Stimulated activated naive CD4-positive, alpha-beta T cell treated with Interleukin-2 at 50 U/mL for 16 hours (primary cell): ENCODE data around the gene STX8.
"Not testable (repeated sequence)": the region's sequence is repeated elsewhere in the genome, so short reads cannot be mapped to it uniquely, and the experiment has no call there.

Experiments
- DNase-seq: peaks from one replicate; lab custom pipeline; 2025; lab: John Stamatoyannopoulos, UW

STX8 gene

DNA sequence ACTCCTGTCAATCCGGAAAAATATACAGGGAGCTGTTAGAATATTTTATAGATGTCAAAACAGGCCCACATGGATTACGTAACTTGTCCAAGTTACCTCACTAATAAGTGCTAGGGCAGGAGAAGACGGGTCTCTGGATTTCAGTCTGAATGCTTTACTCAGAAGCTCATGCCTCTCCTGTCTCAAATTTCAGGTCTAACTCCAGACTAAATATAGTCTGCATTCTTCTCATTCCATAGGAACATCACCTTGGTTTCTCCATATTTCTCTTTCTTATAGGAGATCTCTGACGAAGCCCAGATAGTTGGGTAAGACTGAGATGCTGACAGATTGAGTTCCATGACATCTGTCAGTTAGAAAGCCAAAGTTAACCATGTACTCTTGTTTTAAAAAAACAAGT, 174.2 kb downstream of the STX8 start:
- DNase-seq: no peak

DNA sequence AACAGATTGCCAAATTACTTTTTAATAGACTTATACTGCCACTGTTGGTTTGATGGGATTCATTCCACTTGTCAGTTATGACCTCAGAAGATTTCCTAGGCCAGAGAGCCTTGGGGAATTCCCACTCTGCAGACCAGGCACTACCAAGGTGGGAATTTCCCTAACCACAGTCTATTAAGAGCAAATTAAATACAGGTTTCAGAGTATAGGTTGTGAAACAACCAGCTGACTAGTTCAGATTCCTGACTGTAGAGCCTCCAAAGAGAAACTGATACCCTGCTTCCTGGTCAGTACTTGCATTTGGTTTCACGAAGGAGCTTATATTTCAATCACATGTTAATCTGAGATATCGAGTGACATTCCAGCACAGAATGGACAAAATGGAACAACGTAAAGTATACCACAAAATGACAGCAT, 186.5 kb downstream of the STX8 start:
- DNase-seq: peak; percentile 4

DNA sequence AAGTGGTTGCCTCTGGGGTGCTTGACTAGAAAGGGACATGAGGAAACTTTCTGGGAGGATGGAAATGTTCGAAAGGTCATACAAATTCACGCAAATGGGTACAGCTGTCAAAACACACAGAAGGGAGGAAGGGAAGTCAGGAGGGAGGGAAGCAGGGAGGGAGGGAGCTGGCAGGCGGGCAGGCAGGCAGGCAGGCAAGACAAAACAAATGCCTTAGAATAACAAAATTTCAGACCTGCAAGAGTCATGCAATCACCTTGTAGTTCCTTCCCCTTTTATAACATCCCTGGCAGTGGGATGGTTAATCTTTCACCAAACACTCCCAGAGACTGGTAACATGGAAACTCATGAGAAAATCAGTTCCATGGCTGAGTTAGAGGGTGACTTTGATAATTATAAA, 189.2 kb downstream of the STX8 start:
- DNase-seq: no peak

DNA sequence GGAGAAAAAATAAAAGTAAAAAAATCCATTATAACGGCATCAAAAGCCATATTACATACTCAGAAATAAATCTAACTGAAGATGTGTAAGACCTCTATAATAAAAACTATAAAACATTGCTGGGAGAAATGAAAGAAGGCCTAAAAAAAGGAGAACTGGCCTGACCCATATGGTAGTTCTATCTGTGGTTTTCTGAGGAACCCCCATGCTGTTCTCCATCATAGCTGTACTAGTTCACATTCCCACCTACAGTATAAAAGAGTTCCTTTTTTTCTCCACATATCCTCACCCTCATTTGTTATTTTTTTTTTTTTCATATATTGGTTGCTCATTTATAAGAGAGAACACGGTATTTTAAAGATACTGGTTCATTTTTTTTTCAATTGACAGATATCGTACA, 191.8 kb downstream of the STX8 start:
- no peak for DNase-seq

DNA sequence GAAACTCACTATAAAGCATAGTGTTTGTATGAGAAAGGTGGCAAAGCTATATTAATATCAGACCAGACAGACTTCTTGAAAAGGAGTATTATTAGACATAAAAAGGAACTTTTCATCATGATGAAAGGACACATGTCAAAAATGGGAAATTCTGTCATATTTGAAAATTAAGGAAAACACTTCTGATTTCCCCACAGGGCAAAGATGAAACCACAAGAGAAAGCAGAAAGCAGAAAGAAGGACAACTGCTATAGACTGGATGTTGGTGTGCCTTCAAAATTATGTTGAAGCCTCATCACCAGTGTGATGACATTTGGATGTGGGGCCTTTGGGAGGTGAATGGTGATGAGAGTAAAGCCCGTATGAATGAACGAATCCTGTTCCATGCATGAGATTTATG, 193.0 kb downstream of the STX8 start:
- DNase-seq: no peak

DNA sequence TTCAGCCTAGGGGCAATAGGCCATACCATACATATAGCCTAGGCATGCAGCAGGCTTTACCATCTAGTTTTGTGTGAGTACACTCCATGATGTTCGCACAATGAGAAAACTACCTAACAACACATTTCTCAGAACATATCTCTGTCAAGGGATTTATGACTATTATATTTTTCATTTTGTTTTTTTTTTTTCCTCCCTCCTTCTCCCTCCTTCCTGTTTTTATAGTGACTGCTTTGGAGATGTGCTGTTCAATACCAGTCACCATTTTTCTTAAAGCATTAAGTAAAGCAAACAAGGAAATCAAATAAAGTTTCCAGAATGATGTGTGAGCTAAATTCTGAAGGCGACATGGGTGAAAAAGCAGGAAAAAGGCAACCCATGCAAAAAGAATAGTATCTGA, 194.6 kb downstream of the STX8 start:
- DNase-seq: no peak

DNA sequence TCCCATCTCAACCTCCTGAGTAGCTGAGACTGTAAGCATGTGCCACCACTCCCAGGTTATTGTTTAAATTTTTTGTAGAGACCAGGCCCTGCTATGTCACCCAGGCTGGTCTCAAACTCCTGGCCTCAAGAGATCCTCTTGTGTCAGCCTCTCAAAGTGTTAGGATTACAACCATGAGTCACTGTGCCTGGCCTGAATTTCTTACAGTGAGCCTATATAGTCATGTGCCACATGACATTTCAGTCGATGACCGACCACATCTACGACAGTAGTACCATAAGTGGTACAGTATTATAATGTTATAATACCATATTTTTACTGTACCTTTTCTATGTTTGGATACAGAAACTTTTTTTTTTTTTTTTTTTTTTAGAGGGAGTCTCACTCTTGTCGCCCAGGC, 195.3 kb downstream of the STX8 start:
- DNase-seq: no peak

DNA sequence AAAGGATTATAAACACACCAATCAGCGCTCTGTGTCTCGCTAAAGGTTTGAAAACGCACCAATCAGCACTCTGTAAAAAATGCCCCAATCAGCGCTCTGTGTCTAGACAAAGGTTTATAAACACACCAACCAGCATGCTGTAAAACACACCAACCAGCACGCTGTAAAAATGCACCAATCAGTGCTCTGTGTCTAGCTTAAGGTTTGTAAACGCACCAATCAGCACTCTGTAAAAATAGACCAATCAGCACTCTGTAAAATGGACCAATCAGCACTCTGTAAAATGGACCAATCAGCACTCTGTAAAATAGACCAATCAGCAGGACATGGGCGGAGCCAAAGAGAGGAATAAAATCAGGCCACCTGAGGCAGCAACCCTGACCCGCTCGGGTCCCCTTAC, 199.4 kb downstream of the STX8 start:
- not testable (repeated sequence) for DNase-seq

DNA sequence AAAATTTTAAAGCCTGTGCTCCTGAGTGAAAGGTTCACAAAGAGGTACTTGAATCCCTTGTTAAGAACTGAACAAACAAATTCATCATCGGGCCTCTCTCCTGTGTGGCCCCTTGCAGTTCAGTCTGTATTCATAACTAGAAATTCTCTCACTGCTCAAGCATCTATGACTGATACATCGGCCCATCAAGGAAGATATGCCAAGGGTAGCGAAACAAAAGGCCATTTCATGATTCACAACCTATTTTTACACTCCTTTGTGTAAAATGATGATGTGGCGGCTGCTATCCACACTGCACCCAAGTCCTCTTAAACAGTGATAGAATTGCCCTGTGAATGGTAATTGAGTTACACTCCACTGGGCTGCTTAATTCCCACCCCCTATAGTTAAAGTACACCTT, 204.6 kb downstream of the STX8 start:
- DNase-seq: no peak

DNA sequence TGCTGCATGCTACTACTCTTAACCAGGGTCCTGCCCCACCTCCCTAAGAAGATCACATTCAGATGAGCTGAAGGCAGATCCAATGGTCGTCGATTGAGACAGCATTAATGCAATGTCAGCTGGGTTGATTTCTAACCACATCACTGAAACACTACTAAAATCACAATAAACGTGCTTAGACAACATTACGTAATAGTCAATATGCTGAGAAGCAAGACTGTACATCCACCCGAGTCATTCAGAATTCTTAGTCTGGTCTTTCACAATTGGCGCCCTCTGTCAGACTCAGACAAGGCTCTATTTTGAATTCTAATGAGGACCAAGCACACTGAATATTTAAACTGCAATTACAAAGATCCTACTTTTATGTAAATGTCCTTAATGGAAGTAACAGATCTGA, 205.2 kb downstream of the STX8 start:
- DNase-seq: no peak

DNA sequence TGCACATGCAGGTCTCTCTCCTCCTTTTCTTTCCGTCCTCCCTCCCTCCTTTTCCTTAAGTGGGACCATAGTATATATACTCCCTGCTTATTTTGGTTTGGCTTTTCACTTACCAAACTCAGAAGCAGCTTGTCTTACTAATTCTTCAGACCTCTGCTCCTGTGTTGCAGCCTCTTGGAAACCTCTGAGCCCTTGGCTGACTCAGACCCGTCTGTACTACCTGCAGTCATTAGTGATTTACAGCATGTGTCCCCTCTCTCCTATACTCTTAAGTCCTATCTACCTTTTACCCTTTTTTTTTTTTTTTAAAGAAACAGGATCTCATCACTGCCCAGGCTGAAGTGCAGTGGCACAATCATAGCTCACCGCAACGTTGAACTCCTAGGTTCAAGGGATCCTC, 207.0 kb downstream of the STX8 start:
- no peak for DNase-seq

DNA sequence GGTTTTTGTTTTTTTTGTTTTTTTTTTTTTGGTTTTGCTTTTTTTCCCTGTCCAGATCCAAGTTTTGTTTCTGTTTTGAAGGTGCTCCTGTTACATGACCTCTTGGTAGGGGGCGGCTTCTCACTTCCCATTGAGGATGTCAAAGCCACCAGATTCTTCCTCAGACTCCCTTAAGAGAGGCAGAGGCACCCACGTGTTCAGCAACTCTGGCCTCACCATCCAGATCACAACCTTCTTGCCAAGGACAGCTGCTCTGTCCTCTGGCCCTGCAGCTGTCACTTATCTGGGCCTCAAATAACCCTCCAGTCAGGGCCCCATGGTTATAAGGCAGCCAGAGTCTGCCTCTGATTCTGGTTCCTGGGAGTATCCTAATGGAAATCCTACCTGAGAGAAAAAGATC, 208.5 kb downstream of the STX8 start:
- DNase-seq: no peak

DNA sequence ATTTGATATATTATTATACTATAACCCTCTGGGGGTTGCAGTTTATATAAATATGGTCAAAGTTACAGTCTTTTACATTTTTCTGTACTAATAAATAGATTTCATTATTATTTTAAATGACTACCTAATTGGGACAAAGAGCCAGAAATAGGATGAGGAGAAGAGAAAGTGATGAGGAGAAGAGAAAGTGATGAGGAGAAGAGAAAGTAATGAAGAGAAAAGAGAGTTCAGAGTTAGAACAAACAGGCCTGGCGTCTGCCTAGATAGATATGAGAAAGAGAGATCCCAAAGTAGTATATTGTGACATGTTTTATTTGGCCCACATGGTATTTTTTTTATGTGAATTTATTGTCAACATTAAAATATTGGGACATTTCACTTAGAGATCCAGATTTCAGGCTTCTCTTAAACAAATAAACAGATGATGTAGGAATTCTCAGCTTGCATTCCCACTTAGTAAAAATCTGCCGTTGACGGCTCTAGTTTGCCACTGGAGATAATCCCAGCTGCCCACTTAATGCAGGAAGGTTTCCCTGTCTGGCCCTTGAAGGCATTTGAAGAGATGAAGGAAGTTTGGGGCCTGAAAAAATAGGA, 210.7 kb downstream of the STX8 start:
- DNase-seq: no peak

DNA sequence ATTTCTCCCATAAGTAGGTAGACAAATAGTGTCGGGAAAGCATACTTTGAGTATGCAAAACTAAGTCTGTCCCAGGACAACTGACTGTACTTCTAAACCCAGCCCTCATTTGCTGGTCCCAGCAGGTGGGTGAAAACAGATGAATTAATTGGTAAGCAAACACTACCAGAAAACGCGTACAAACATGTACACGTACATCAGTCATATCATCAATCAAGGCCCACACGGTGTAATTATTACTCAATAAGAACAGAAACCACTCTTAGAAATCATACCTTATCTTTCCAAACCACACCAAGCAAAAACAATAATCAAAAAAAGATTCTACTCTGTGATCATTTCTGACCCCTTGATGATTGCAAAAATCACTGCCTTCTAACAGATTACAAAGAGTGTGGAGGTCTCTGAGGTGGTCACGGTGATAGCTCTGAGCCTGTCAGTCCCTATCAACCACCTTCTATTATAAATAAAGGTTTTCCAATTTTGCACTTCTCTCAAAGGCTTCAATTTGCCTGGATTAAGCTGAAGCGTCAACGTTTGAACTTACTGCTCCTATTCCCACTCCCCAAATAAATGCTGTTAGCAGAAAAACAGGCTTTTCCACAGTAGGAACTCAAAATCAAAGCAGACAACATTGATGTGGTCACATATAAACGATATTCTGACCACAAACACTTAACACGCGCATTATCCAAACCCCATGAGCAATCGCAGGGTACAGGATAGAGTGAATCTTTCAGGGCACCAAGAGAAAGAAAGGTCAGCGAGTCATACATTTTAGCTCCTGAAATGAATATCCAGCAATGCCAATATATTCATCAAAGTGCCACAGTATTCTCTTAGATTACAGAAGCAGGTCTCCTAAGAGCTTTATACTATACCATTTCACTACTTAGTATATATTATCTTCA, 211.9 kb downstream of the STX8 start:
- no peak for DNase-seq

DNA sequence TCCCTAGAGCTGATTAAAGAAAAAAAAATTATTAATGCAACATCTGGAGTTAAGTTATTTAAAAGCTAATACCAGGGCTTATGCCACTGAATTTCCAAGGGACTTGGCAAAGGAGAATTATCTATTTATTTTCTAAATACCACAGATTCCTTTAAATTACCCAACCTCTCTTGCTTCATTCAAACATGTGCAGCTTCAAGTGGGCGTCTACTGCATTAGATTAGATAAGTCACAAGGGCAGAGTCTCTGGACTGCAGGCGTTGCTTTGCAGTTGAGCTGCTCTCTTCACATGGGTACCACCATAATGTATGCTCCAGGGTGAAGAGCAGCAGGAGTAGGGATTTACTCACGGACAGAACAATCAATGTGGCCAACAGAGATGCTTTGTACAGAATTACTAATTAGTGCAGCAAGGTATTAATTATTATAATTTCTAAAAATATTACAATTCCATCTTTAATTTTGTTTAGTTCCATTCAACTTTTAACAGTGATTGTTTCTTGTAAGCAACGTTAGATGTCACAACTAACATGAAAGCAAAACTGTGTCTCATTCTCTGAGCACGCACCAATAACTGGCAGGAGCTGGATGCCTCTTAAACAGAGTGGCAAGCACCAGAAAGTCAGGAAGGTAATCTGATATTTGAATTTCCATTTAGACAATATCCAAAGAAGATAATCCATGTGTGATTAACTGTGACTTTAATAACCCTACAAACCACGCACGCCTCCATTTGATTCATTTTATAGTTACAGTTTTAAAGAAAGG, 214.2 kb downstream of the STX8 start:
- no peak for DNase-seq

DNA sequence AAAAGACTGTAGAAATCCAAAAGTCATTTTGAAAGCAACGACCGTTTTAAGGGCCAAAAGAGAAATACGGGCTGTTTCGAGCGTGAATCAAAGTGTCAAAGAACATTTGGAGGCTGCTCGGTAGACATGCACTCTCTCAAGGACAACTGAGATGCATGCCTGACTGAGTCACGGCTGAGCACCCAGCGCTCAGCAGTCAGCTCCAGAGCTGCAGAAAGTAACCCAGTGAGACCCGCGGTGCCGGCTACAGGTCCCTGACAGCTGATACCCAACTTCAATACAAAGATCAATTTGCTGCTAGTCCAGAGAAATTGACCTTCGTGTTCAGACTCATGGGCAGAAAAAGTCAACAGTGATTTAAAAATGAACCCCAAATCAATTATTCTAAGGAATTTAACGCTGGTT, 214.9 kb downstream of the STX8 start:
- DNase-seq: no peak

DNA sequence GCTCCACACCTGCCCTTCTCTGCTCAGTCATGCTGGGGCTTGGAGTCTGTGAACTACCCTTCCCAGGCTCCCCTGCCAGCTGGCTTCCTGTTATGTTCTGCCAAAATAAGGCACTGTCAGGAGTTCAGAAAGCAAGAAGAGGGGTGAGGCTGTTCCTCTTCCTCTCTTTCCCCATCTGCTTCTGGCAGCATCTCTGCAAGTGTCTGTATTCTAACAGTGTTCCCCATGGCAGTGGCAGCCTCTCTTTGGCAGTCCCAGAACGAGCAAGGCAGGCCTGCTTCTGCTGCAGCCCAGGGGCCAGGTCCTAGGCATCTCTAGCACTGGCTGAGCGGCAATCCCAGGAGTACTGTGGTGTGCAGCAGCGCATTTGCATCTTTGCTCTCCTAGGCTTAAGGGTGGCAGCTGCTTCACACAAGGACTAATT, 219.1 kb downstream of the STX8 start:
- no peak for DNase-seq

DNA sequence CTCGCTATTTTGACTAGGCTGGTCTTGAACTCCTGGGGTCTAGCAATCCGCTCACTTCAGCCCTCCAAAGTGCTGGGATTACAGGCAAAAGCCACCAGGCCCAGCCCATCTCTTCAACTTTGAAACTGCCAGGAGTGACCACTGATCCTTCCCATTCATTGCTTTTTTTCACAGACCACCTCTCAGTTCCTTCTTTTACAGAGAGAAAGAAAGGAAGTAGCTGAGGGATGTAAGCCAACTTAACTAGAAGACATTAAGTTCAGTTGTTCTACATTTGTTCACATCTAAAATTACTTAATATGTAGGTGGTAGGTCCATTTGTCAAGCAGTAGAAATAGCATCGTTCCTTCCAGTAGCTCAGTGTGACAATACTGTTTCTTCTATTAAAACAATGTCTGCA, 219.8 kb downstream of the STX8 start:
- DNase-seq: no peak

DNA sequence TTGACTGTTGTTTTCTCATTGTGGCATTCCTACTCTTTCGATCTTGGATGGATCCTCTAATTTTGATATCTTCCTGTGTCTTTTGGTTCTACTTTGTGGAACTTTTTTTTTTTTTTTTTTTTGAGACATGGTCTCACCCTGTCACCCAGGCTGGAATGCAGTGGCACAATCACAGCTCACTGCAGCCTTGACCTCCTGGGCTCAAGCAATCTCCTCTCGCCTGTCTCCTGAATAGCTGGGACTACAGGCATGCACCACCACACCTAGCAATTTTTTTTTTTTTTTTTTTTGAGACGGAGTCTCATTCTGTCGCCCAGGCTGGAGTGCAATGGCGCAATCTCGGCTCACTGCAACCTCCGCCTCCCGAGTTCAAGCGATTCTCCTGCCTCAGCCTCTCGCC, 220.4 kb downstream of the STX8 start:
- not testable (repeated sequence) for DNase-seq

DNA sequence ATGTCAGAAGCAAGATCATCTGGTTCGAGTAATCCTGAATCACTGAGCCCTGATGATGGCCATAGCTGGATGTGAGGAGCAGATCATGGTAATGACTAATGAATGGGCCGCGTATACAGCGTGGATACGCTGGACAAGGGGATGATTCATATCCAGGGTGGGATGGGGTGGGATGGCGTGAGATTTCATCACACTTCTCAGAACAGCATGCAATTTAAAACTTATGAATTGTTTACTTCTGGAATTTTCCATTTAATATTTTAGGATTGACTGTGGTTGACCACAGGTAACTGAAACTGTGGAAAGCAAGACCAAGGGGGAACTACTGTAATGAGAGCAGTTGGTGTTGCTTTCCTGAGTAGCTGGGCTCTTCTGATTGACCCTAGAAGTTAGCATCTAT, 225.5 kb downstream of the STX8 start:
- DNase-seq: no peak

DNA sequence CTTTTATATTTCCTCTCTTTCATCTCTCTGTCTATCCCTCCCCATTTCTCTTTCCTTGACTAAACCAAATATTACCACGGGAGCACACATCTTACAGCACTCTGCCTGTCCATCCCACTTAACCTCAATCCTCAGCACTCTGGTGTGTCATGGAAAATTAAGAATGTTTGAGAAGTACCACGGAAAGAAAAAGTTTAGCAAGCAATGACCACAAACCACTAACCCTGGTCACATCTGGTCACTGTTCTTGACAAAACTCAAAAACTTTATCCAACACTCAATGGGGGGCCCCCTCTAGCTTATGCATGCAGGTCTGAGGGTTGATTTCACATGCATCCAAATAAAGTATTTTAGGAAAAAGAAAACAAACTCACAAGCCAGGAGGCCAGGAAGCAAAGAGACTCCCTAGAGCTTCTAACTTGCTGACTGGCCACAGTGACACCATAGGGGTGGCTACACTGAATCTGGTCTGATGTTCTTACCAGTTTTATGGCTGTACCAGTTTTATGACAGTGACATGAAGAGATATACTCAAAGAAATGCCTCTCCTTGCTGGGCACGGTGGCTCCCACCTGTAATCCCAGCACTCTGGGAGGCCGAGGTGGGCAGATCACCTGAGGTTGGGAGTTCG, 229.2 kb downstream of the STX8 start:
- no peak for DNase-seq

DNA sequence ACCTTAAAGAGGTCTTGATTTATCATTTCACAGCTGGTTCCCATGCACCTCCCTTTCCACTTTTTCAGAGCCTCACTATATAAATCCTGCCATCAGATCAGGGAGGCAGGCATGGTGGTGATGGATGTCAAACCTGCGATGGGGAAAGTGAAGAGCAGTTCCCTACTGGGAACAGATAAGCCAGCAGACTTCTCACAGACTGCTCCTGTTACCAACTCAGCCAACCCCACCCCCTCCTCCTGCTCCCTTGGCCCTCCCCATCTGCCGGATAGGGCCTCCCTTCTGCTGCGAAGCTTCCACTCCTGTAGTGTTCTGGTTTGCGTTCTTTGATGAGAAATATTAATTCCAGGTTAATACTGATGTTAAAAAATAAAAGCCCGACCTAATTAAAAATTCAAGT, 232.1 kb downstream of the STX8 start:
- DNase-seq: no peak

DNA sequence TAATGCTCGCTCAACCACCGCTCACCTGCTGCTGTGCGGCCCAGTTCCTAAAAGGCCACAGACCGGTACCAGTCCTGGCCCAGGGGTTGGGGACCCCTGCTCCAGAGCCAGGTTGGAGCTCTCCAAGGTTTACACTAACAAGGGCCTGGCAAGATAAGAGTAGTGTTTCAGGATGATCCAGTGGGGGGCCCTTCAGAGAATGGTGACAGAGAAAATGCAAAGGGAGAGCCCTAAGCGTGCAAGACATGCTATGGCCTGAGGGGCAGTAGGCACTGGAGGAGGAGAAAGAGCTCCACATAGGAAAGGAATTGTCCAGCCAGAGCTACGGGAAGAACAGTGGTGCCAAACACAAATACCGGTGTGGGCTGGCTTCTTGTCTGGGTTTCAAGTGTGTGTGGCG, 233.4 kb downstream of the STX8 start:
- DNase-seq: no peak
